Transverse colon (tissue), 4 donors: Measurements from ENCODE around the gene WIPF2. TPM values are rescaled to one million over a fixed set of nuclear protein-coding genes. Genes with fewer than 3 reads are reported as not detected.

ENCODE experiments used
- DNase-seq: peaks from one replicate; pipeline ENCODE4 v3.0.0-alpha.2; 2019
- H3K27ac ChIP-seq, 4 donors: fragments of 200-600 bp; sonication (generic); 2 replicates each; pipeline ENCODE4 v1.5.1; 2016 to 2018; ENCODE audit warnings: inconsistent platforms in 4 of 4
- H3K27me3 ChIP-seq: fragments of 200-600 bp; sonication (generic); 2 replicates; pipeline ENCODE4 v1.5.1; 2017; ENCODE audit warnings: inconsistent platforms
- H3K36me3 ChIP-seq, 4 donors: fragments of 200-600 bp; sonication (generic); 2 replicates each; pipeline ENCODE4 v1.5.1; 2017 to 2019; ENCODE audit warnings: inconsistent platforms in 4 of 4
- H3K4me1 ChIP-seq, 4 donors: fragments of 200-600 bp; sonication (generic); 2 replicates each; pipeline ENCODE4 v1.5.1; 2017 to 2020; ENCODE audit warnings: inconsistent platforms in 4 of 4
- H3K4me3 ChIP-seq, 4 donors: fragments of 200-600 bp; sonication (generic); 1 replicate in 1 of 4; 2 replicates in 3 of 4; pipeline versions ENCODE4 v1.5.1 to v1.6.1; 2017 to 2019; ENCODE audit warnings: inconsistent platforms in 4 of 4
- H3K9me3 ChIP-seq, 2 donors: fragments of 200-600 bp; sonication (generic); 2 replicates each; pipeline ENCODE4 v1.5.1; 2017 to 2019; ENCODE audit warnings: inconsistent platforms in 2 of 2
- CTCF ChIP-seq, 5 experiments: fragments of 200-600 bp in 3 of 5; fragments of 450-650 bp in 2 of 5; sonication (generic) in 3 of 5; IDR thresholded peaks; 1 replicate in 2 of 5; 2 replicates in 3 of 5; pipeline ENCODE4 v1.5.1; 2016 to 2017; ENCODE audit warnings: antibody characterized with exemption in 5 of 5, inconsistent platforms in 3 of 5, mild to moderate bottlenecking in 2 of 5, moderate library complexity in 1 of 5
- EP300 ChIP-seq: sonication (generic); formaldehyde crosslinking; IDR thresholded peaks from one replicate; pipeline ENCODE4 v1.6.1; 2017; ENCODE audit warnings: antibody characterized with exemption, low read depth
- POLR2A ChIP-seq: fragments of 450-650 bp; IDR thresholded peaks from one replicate; pipeline ENCODE4 v1.6.1; 2016; ENCODE audit warnings: antibody characterized with exemption, mild to moderate bottlenecking, moderate library complexity
- POLR2AphosphoS5 ChIP-seq, 3 donors: sonication (generic); formaldehyde crosslinking; IDR thresholded peaks; one replicate each; pipeline ENCODE4 v1.6.1; 2016; ENCODE audit warnings: antibody characterized with exemption in 3 of 3
- WGBS, 2 donors: methylation state at CpG; one replicate each; pipeline ENCODE4 v1.1.5; 2018; ENCODE audit warnings: low coverage in 1 of 2; 5-methylcytosine and 5-hydroxymethylcytosine counted together
- in situ Hi-C, 4 donors: fragments of 200-750 bp; cut with MboI; loops; one replicate each; pipeline versions ENCODE4 v1.15.0 to v1.15.1; 2017; ENCODE audit warnings: low sequenced_read_pairs in 3 of 4, low pct_ligation_motif_present in 1 of 4, low pct_unique_long_range_greater_than_20kb in 1 of 4
- intact Hi-C: fragments of 100-400 bp; cut with DNase I; formaldehyde crosslinking; loops from one replicate; pipeline ENCODE4 v1.15.1; 2023; ENCODE audit warnings: low total_unique reads
- total RNA-seq, 4 donors: library from RNA; depleted of rRNA; stranded (reverse); fragments of >200 nt; gene quantifications; one replicate each; pipeline ENCODE4 v1.1.0, GENCODE V29; 2016

Gene WIPF2
- total RNA-seq, 4 donors from 2014 or later, result 20.5 to 29.5 (median 25.3) TPM

- H3K4me1 ChIP-seq, result peaks cover 0 to 13% (median 7%) of the 10 kb centered on the region in 4 donors
- peak overlapping the region in 1 of 4 donors; percentile 40 for H3K4me3 ChIP-seq
- 75 to 100% methylated on average over 2 to 13 of the region's 15 CpGs for WGBS, 2 donors
- in situ Hi-C loops (loop anchor here in 3 of 4 donors (10.0 to 25.0 kb wide), 3 partner anchors 97 to 164 kb away; partner anchors contain the start of gene CDC6 (in 1 of the 3)), intact Hi-C loops (loop anchor here (10.0 kb wide), 1 partner anchor 176 kb away; the partner anchor contains the start of gene CSF3)
- no peak overlapping the region for H3K27ac ChIP-seq
- H3K36me3 ChIP-seq, result no peaks in the 10 kb centered on the region
- H3K9me3 ChIP-seq, result no peaks in the 10 kb centered on the region
- peak in 2 of 5 experiments; percentile 12 to 19 for TF ChIP-seq CTCF (IDR thresholded peaks at IDR 0.05)
- no peak for TF ChIP-seq EP300
- no peaks in the 10 kb centered on the region for H3K27me3 ChIP-seq
- no peak for DNase-seq
Measured at GRCh38 chr17:40190197-40191021, 28.7 kb upstream of the WIPF2 start.

GRCh38 chr17:40191237-40192208 lies 27.6 kb upstream of the WIPF2 start:
- H3K9me3 ChIP-seq, result no peaks in the 10 kb centered on the region
- intact Hi-C loops, result loop anchor here (10.0 kb wide), 1 partner anchor 177 kb away; the partner anchor contains the start of gene CSF3
- WGBS, 2 donors, result 25 to 60% methylated on average over 1 to 34 of the region's 60 CpGs
- DNase-seq, result peak; percentile 77
- peaks cover 0 to 13% (median 7%) of the 10 kb centered on the region in 4 donors for H3K4me1 ChIP-seq
- no peaks in the 10 kb centered on the region for H3K36me3 ChIP-seq
- H3K27me3 ChIP-seq, result no peaks in the 10 kb centered on the region
- peak overlapping the region; percentile 20 to 74 (median 44) for H3K27ac ChIP-seq
- peak overlapping the region; percentile 31 to 57 (median 38) for H3K4me3 ChIP-seq
- TF ChIP-seq POLR2A, result no peak
- no peak for TF ChIP-seq EP300
- TF ChIP-seq POLR2AphosphoS5 (IDR thresholded peaks at IDR 0.05), result peak in 1 of 3 donors; percentile 13
- peak in 4 of 5 experiments; percentile 31 to 52 (median 40) for TF ChIP-seq CTCF (IDR thresholded peaks at IDR 0.05)
- in situ Hi-C loops, result loop anchor here in 3 of 4 donors (10.0 to 25.0 kb wide), 3 partner anchors 96 to 163 kb away; partner anchors contain the start of gene CDC6 (in 1 of the 3)

GRCh38 chr17:40192961-40193360 lies 26.1 kb upstream of the WIPF2 start:
- DNase-seq, result no peak
- H3K4me3 ChIP-seq, result no peak overlapping the region
- TF ChIP-seq POLR2AphosphoS5 (IDR thresholded peaks at IDR 0.05) (no peak), CTCF (IDR thresholded peaks at IDR 0.05) (no peak), EP300 (no peak), POLR2A (no peak)

More at GRCh38 chr17:40192961-40193360, 26.1 kb upstream of the WIPF2 start:
- Histone ChIP-seq H3K27ac (no peak overlapping the region), H3K27me3 (no peaks in the 10 kb centered on the region), H3K36me3 (no peaks in the 10 kb centered on the region), H3K9me3 (no peaks in the 10 kb centered on the region), H3K4me1 (peaks cover 0 to 13% (median 7%) of the 10 kb centered on the region in 4 donors)
- intact Hi-C loops, result loop anchor here (10.0 kb wide), 1 partner anchor 178 kb away; the partner anchor contains the start of gene CSF3
- in situ Hi-C loops, result loop anchor here in 3 of 4 donors (10.0 to 25.0 kb wide), 3 partner anchors 94 to 162 kb away; partner anchors contain the start of gene CDC6 (in 1 of the 3)
- 97% methylated on average over 2 of the region's 2 CpGs; no CpG with 5 or more reads in 1 of the 2 donors for WGBS, 2 donors
